Endothelial cell of umbilical vein (primary cell): ENCODE results near the gene TRIM2. TPM values are rescaled to one million over a fixed set of nuclear protein-coding genes. Genes with fewer than 3 reads are reported as not detected.

Experiments used
- BruUV-seq: library from RNA; stranded (reverse); fragments of 400-500 nt; replicated peaks from 2 replicates; lab custom pipeline; 2021; lab: Mats Ljungman, UMichigan
- CTCF ChIA-PET: fragments of 300-600, 350-600 bp; sonication (Branson Sonifier 250); formaldehyde crosslinking; loops from one replicate; lab custom pipeline; 2021; ENCODE audit warnings: antibody characterized with exemption, inconsistent platforms; lab: Charles Lee
- POLR2A ChIA-PET: fragments of 300-600, 350-600 bp; sonication (Branson Sonifier 250); formaldehyde crosslinking; loops from one replicate; lab custom pipeline; 2021; ENCODE audit warnings: antibody characterized with exemption, inconsistent platforms; lab: Charles Lee
- DNase-seq: peaks from one replicate; pipeline ENCODE4 v3.0.0-alpha.2; 2011; ENCODE audit warnings: low read depth, low spot score
- FAIRE-seq: peaks from 2 replicates; lab custom pipeline; 2011; peaks lifted over from hg19 to GRCh38; lab: Jason Lieb, UNC
- H2AFZ ChIP-seq: 2 replicates; pipeline ENCODE4 v1.6.0; 2012; ENCODE audit warnings: low read depth, low read length, control low read depth, inconsistent platforms
- H3K27ac ChIP-seq: 2 replicates; pipeline ENCODE4 v1.5.1; 2011; ENCODE audit warnings: low read depth, mild to moderate bottlenecking, control low read depth, low read length, moderate library complexity; ENCODE audit not compliant: insufficient read depth
- H3K27me3 ChIP-seq, 2 experiments: 2 replicates each; pipeline versions ENCODE4 v1.6.0 to v1.6.1; 2011; ENCODE audit warnings: low read length in 2 of 2, mixed read lengths in 1 of 2; ENCODE audit not compliant: control insufficient read depth in 2 of 2, insufficient read depth in 2 of 2
- H3K36me3 ChIP-seq, 2 experiments: 2 replicates in 1 of 2; 3 replicates in 1 of 2; pipeline ENCODE4 v1.5.1; 2011; ENCODE audit warnings: low read length in 2 of 2, mild to moderate bottlenecking in 1 of 2, moderate library complexity in 1 of 2; ENCODE audit not compliant: control insufficient read depth in 2 of 2, insufficient read depth in 2 of 2; ENCODE audit errors: extremely low read depth in 1 of 2
- H3K4me1 ChIP-seq: 3 replicates; pipeline ENCODE4 v1.5.1; 2011; ENCODE audit warnings: mild to moderate bottlenecking, low read length; ENCODE audit not compliant: control insufficient read depth, insufficient read depth; ENCODE audit errors: extremely low read depth
- H3K4me2 ChIP-seq: 2 replicates; pipeline ENCODE4 v1.6.1; 2011; ENCODE audit warnings: low read length, control low read depth, mixed read lengths; ENCODE audit not compliant: insufficient read depth
- H3K4me3 ChIP-seq, 3 experiments: fragments of 200-600 bp in 1 of 3; sonication (generic), shearing (Covaris generic) in 1 of 3; replicated peaks in 1 of 3; 2 replicates each; pipeline ENCODE4 v1.5.1; 2011 to 2016; ENCODE audit warnings: control low read depth in 3 of 3, low read length in 3 of 3, mild to moderate bottlenecking in 2 of 3, inconsistent platforms in 1 of 3, low read depth in 1 of 3, moderate library complexity in 1 of 3; ENCODE audit not compliant: insufficient read depth in 1 of 3
- H3K79me2 ChIP-seq: 2 replicates; pipeline ENCODE4 v1.6.0; 2012; ENCODE audit warnings: low read length, inconsistent platforms; ENCODE audit not compliant: control insufficient read depth, insufficient read depth
- H3K9ac ChIP-seq: replicated peaks from 2 replicates; pipeline ENCODE3; 2011; ENCODE audit warnings: low read length, control low read depth; ENCODE audit not compliant: insufficient read depth; ENCODE audit errors: extremely low read depth
- H3K9me1 ChIP-seq: replicated peaks from 3 replicates; pipeline ENCODE4 v1.6.0; 2011; ENCODE audit warnings: mild to moderate bottlenecking, low read length; ENCODE audit not compliant: control insufficient read depth, insufficient read depth; ENCODE audit errors: extremely low read depth
- H3K9me3 ChIP-seq: replicated peaks from 2 replicates; pipeline ENCODE4 v1.5.1; 2012; ENCODE audit warnings: low read length, inconsistent platforms; ENCODE audit not compliant: control insufficient read depth, insufficient read depth
- H4K20me1 ChIP-seq: replicated peaks from 2 replicates; pipeline ENCODE3; 2011; ENCODE audit warnings: mild to moderate bottlenecking, low read length; ENCODE audit not compliant: control insufficient read depth, insufficient read depth; ENCODE audit errors: extremely low read depth
- CTCF ChIP-seq, 2 donors: IDR thresholded peaks; 1 replicate in 1 of 2; 2 replicates in 1 of 2; pipeline ENCODE4 v1.5.1; 2011; ENCODE audit warnings: low read length in 2 of 2, mild to moderate bottlenecking in 2 of 2, moderate library complexity in 2 of 2, control low read depth in 1 of 2, inconsistent platforms in 1 of 2, low read depth in 1 of 2; ENCODE audit not compliant: insufficient read depth in 1 of 2; ENCODE audit errors: extremely low read depth in 1 of 2
- EZH2 ChIP-seq: IDR thresholded peaks from 2 replicates; pipeline ENCODE4 v1.6.1; 2012; ENCODE audit warnings: borderline replicate concordance, low read depth, mild to moderate bottlenecking, moderate library complexity, low read length, inconsistent platforms; ENCODE audit not compliant: severe bottlenecking
- FOS ChIP-seq: IDR thresholded peaks from 2 replicates; pipeline ENCODE4 v1.6.1; 2011; ENCODE audit warnings: mild to moderate bottlenecking, low read length, moderate library complexity, borderline replicate concordance; ENCODE audit not compliant: insufficient read depth
- GATA2 ChIP-seq: IDR thresholded peaks from 2 replicates; pipeline ENCODE4 v1.7.0; 2011; ENCODE audit warnings: low read depth, mild to moderate bottlenecking, moderate library complexity, mixed read lengths, low read length; ENCODE audit not compliant: insufficient read length, insufficient read depth
- JUN ChIP-seq: IDR thresholded peaks from 2 replicates; pipeline ENCODE4 v1.6.1; 2011; ENCODE audit warnings: borderline replicate concordance, low read depth; ENCODE audit not compliant: insufficient read length, insufficient read depth
- MAX ChIP-seq: IDR thresholded peaks from 2 replicates; pipeline ENCODE4 v1.6.1; 2011; ENCODE audit not compliant: insufficient read depth, insufficient read length
- MYC ChIP-seq: IDR thresholded peaks from one replicate; pipeline ENCODE4 v1.6.1; 2011; ENCODE audit warnings: mild to moderate bottlenecking, low read depth, low read length
- POLR2A ChIP-seq: IDR thresholded peaks from 2 replicates; pipeline ENCODE4 v1.6.1; 2012; ENCODE audit warnings: low read depth, mild to moderate bottlenecking, control low read depth, low read length
- POLR2AphosphoS5 ChIP-seq: IDR thresholded peaks from 2 replicates; pipeline ENCODE4 v1.6.1; 2012; ENCODE audit warnings: low read depth, mild to moderate bottlenecking, control low read depth, low read length, moderate library complexity; ENCODE audit not compliant: insufficient read depth
- dilution Hi-C: fragments of 300-500 bp; cut with MboI; formaldehyde crosslinking; loops from one replicate; pipeline ENCODE4 v1.15.0; 2019; ENCODE audit warnings: low sequenced_read_pairs; ENCODE audit not compliant: extremely low pct_ligation_motif_present
- intact Hi-C: fragments of 100-400 bp; cut with micrococcal nuclease; formaldehyde crosslinking; loops from one replicate; pipeline ENCODE4 v1.10.0; 2022
- polyA plus RNA-seq, 4 experiments: library from polyadenylated mRNA; depleted of rRNA in 3 of 4; stranded (reverse) in 3 of 4; unstranded in 1 of 4; fragments of >200 nt; gene quantifications; 2 replicates each; pipeline versions ENCODE4 v1.2.1 to v1.2.3, GENCODE V29; 2011 to 2012; ENCODE audit warnings: missing spikeins in 1 of 4
- total RNA-seq: library from RNA; stranded (reverse); gene quantifications from 2 replicates; pipeline ENCODE4 v1.2.3, GENCODE V29; 2021

Gene TRIM2
- total and polyA plus RNA-seq, 2 donors (not counting 3 experiments of a cell fraction or from before 2014, with no cell fraction given): 6.8 to 19.7 TPM

- H3K9me1 ChIP-seq: no peaks in the 10 kb centered on the region
- H4K20me1 ChIP-seq: no peaks in the 10 kb centered on the region
- no peaks in the 10 kb centered on the region for H3K36me3 ChIP-seq
- DNase-seq: no peak
- no peaks in the 10 kb centered on the region for H3K9me3 ChIP-seq
- H3K27me3 ChIP-seq: peaks cover 12 to 29% of the 10 kb centered on the region in 2 experiments
- no peak overlapping the region for H2AFZ ChIP-seq
- H3K27ac ChIP-seq: no peak overlapping the region
- CTCF ChIA-PET: interaction anchor here (2.1 to 3.0 kb wide), 2 partner anchors 18 to 33 kb away, joined by 6 to 12 read pairs; no protein-coding TSS in a partner anchor
- no peak for FAIRE-seq
- peaks cover 10% of the 10 kb centered on the region for H3K4me1 ChIP-seq
- H3K79me2 ChIP-seq: no peaks in the 10 kb centered on the region
- POLR2A ChIA-PET: no interaction called here
- no peak overlapping the region for H3K4me2 ChIP-seq
- no TSS peak for BruUV-seq
- TF ChIP-seq JUN (no peak), CTCF (IDR thresholded peaks at IDR 0.05; ENCODE audit: extremely low read depth in 1 of 2, insufficient read depth in 1 of 2, low read depth in 1 of 2, low read length in 2 of 2) (no peak), FOS (no peak), GATA2 (no peak), POLR2A (no peak), POLR2AphosphoS5 (no peak), MYC (no peak), EZH2 (no peak), MAX (no peak)
- dilution Hi-C loops: no loop called here
- H3K4me3 ChIP-seq: no peak overlapping the region
- no peak overlapping the region for H3K9ac ChIP-seq
- intact Hi-C loops: no loop called here
These were observed 43.4 kb upstream of the TRIM2 start for GRCh38 chr4:153160821-153161220.
